K562 (cell line): ENCODE measurements around the gene NDUFA7. TPM values are rescaled to one million over a fixed set of nuclear protein-coding genes. Genes with fewer than 3 reads are reported as not detected.

Experiments
- ATAC-seq: fragments of 200-7000 bp; cut with Tn5 transposase; 3 replicates; pipeline ENCODE4 v1.9.1; 2020; ENCODE audit warnings: moderate library complexity
- BruUV-seq: library from RNA; stranded (reverse); fragments of 400-500 nt; replicated peaks from 2 replicates; lab custom pipeline; 2021; lab: Mats Ljungman, UMichigan
- CTCF ChIA-PET: fragments of 300-600 bp; formaldehyde crosslinking; extraction: SDS; loops from one replicate; lab custom pipeline; 2021; ENCODE audit warnings: low intra/inter-chr PET ratio; lab: Yijun Ruan, JAX
- POLR2A ChIA-PET: fragments of 300-600, 350-650 bp; sonication (Branson Sonifier 250); formaldehyde crosslinking; extraction: SDS; loops from one replicate; lab custom pipeline; 2021; ENCODE audit warnings: antibody characterized with exemption, inconsistent platforms; lab: Yijun Ruan, JAX
- DNase-seq, 4 experiments: peaks; one replicate each; pipeline versions ENCODE4 v3.0.0 to v3.0.0-alpha.2; 2011 to 2018; ENCODE audit warnings: low spot score in 3 of 4, mixed read lengths in 3 of 4; ENCODE audit errors: extremely low read depth in 1 of 4
- FAIRE-seq: peaks from 2 replicates; lab custom pipeline; 2011; peaks lifted over from hg19 to GRCh38; lab: Jason Lieb, UNC
- H2AFZ ChIP-seq: 2 replicates; pipeline ENCODE4 v1.6.0; 2011; ENCODE audit warnings: low read depth, low read length, control low read depth, inconsistent platforms
- H3K27ac ChIP-seq: fragments of 200-600 bp; 3 replicates; pipeline ENCODE4 v1.8.0; 2011; ENCODE audit warnings: low read depth, mild to moderate bottlenecking, control low read depth, inconsistent platforms, low read length, moderate library complexity, mixed read lengths; ENCODE audit errors: extremely low read depth
- H3K27me3 ChIP-seq, 2 experiments: fragments of 300-600 bp in 1 of 2; 2 replicates in 1 of 2; 3 replicates in 1 of 2; pipeline versions ENCODE4 v1.6.0 to v1.8.0; 2011; ENCODE audit warnings: inconsistent platforms in 2 of 2, low read length in 2 of 2, mild to moderate bottlenecking in 1 of 2, mixed read lengths in 1 of 2, moderate library complexity in 1 of 2; ENCODE audit not compliant: control insufficient read depth in 2 of 2, insufficient read depth in 2 of 2
- H3K36me3 ChIP-seq: fragments of 300-600 bp; 3 replicates; pipeline ENCODE4 v1.8.0; 2011; ENCODE audit warnings: mild to moderate bottlenecking, low read length, inconsistent platforms; ENCODE audit not compliant: control insufficient read depth, insufficient read depth
- H3K4me1 ChIP-seq, 2 experiments: fragments of 200-600 bp in 1 of 2; replicated peaks in 1 of 2; 2 replicates in 1 of 2; 3 replicates in 1 of 2; pipeline versions ENCODE4 v1.5.1 to v1.8.0; 2011; ENCODE audit warnings: inconsistent platforms in 2 of 2, low read length in 2 of 2, mild to moderate bottlenecking in 1 of 2, mixed read lengths in 1 of 2, moderate library complexity in 1 of 2; ENCODE audit not compliant: control insufficient read depth in 2 of 2, insufficient read depth in 2 of 2
- H3K4me2 ChIP-seq: 2 replicates; pipeline ENCODE4 v1.6.1; 2011; ENCODE audit warnings: low read length, control low read depth, inconsistent platforms, mixed read lengths; ENCODE audit not compliant: insufficient read depth
- H3K4me3 ChIP-seq: fragments of 200-600 bp; sonication (generic), shearing (Covaris generic); 2 replicates; pipeline ENCODE4 v1.5.1; 2016; ENCODE audit warnings: control low read depth, inconsistent platforms
- H3K79me2 ChIP-seq: fragments of 200-600 bp; 3 replicates; pipeline ENCODE4 v1.8.0; 2011; ENCODE audit warnings: low read length, inconsistent platforms; ENCODE audit not compliant: control insufficient read depth, insufficient read depth
- H3K9ac ChIP-seq, 2 experiments: 2 replicates each; pipeline versions ENCODE4 v1.6.0 to v1.6.1; 2011; ENCODE audit warnings: low read depth in 2 of 2, low read length in 2 of 2, control low read depth in 1 of 2, inconsistent platforms in 1 of 2, mild to moderate bottlenecking in 1 of 2, mixed read lengths in 1 of 2; ENCODE audit not compliant: insufficient read depth in 1 of 2
- H3K9me1 ChIP-seq: one replicate; pipeline ENCODE4 v1.6.0; 2011; ENCODE audit warnings: inconsistent platforms, mild to moderate bottlenecking, low read length, moderate library complexity; ENCODE audit not compliant: control insufficient read depth, insufficient read depth
- H3K9me3 ChIP-seq: replicated peaks from 2 replicates; pipeline ENCODE4 v1.5.1; 2011; ENCODE audit warnings: low read depth, low read length, inconsistent platforms; ENCODE audit not compliant: control insufficient read depth, insufficient read depth
- H4K20me1 ChIP-seq: replicated peaks from 2 replicates; pipeline ENCODE4 v1.6.1; 2011; ENCODE audit warnings: low read length, inconsistent platforms, mixed read lengths; ENCODE audit not compliant: control insufficient read depth, insufficient read depth
- ARNT ChIP-seq, 2 experiments: fragments of 450-650 bp; IDR thresholded peaks; 2 replicates each; pipeline ENCODE4 v1.6.1; 2016; ENCODE audit warnings: mild to moderate bottlenecking in 1 of 2
- HNRNPLL ChIP-seq: fragments of 200-400 bp; formaldehyde crosslinking; IDR thresholded peaks from 2 replicates; pipeline ENCODE4 v1.6.1; 2017; ENCODE audit warnings: low read length, low read depth, mild to moderate bottlenecking; ENCODE audit not compliant: poor library complexity, severe bottlenecking
- POLR2AphosphoS5 ChIP-seq: IDR thresholded peaks from 2 replicates; pipeline ENCODE4 v1.6.1; 2011; ENCODE audit warnings: mild to moderate bottlenecking, low read depth, low read length, moderate library complexity; ENCODE audit not compliant: control insufficient read depth, insufficient read depth
- ZNF263 ChIP-seq: sonication (generic); formaldehyde crosslinking; IDR thresholded peaks from 2 replicates; pipeline ENCODE4 v1.8.0; 2022; ENCODE audit warnings: mild to moderate bottlenecking, missing genetic modification reagents, borderline replicate concordance
- ZNF3 ChIP-seq: fragments of 250-450 bp; sonication (Bioruptor Pico); IDR thresholded peaks from 2 replicates; pipeline ENCODE4 v1.5.0; 2021; ENCODE audit warnings: mild to moderate bottlenecking, moderate library complexity
- ZNF408 ChIP-seq: fragments of 250-450 bp; sonication (Bioruptor Pico); IDR thresholded peaks from 2 replicates; pipeline ENCODE4 v1.4.0; 2020; ENCODE audit warnings: low read depth, mild to moderate bottlenecking, moderate library complexity
- WGBS: fragments of 100-300 bp; shearing (Covaris generic); methylation state at CpG from one replicate; pipeline ENCODE4 v1.1.6; 2016; ENCODE audit warnings: low coverage, mixed read lengths; ENCODE audit not compliant: insufficient coverage; ENCODE audit errors: missing lambda C conversion rate; 5-methylcytosine and 5-hydroxymethylcytosine counted together
- in situ Hi-C: fragments of 300-500 bp; cut with MboI; formaldehyde crosslinking; loops from 4 replicates; pipeline ENCODE4 v1.15.0; 2018; ENCODE audit warnings: inconsistent platforms, mixed read lengths
- intact Hi-C: fragments of 100-400 bp; cut with micrococcal nuclease; formaldehyde crosslinking; loops from 2 replicates; pipeline ENCODE4 v1.14.2; 2022
- polyA plus RNA-seq, 8 experiments: library from polyadenylated mRNA; depleted of rRNA in 4 of 8; stranded (reverse) in 5 of 8; unstranded in 3 of 8; fragments of >200 nt; fragmentation: Nextera tagmentation in 2 of 8; fragmentation: Illumina TruSeq in 1 of 8; extraction: Ambion mirVana in 2 of 8; extraction: Trizol in 1 of 8; gene quantifications; 2 replicates each; pipeline versions ENCODE4 v1.2.1 to v1.2.3, GENCODE V29; 2011 to 2014; ENCODE audit warnings: inconsistent platforms in 1 of 8, missing spikeins in 1 of 8
- total RNA-seq, 7 experiments: library from RNA; depleted of rRNA in 6 of 7; stranded (reverse); fragments of >200 nt in 6 of 7; fragmentation: Illumina TruSeq in 2 of 7; extraction: Trizol in 2 of 7; gene quantifications; 2 replicates each; pipeline versions ENCODE4 v1.2.1 to v1.2.3, GENCODE V29; 2011 to 2021; ENCODE audit warnings: low replicate concordance in 1 of 7
- TF ChIP-seq, protein P1 (sequence below): fragments of 250-450 bp; sonication (Bioruptor Pico); IDR thresholded peaks from 2 replicates; pipeline ENCODE4 v1.8.0; 2021; ENCODE audit warnings: mild to moderate bottlenecking, moderate library complexity

The NDUFA7 gene
- total and polyA plus RNA-seq, 9 of the 15 experiments (the other 6 are each of a cell fraction or from before 2014, with no cell fraction given) = 70.8 to 348 (median 142) TPM

GRCh38 chr19:8366121-8366581 is 45.0 kb upstream of the NDUFA7 start:
- Histone ChIP-seq H4K20me1 (no peaks in the 10 kb centered on the region), H3K79me2 (no peaks in the 10 kb centered on the region), H3K36me3 (no peaks in the 10 kb centered on the region), H3K27me3 (peaks cover 0 to 19% of the 10 kb centered on the region in 2 experiments; a peak in 2 of 5 replicates), H3K27ac (no peak overlapping the region), H3K9me1 (no peaks in the 10 kb centered on the region), H3K4me1 (peaks cover 20 to 48% of the 10 kb centered on the region in 2 experiments), H3K4me3 (no peak overlapping the region), H3K9ac (peak overlapping the region in 1 of 2 experiments; percentile 45; a peak in 1 of 4 replicates), H3K4me2 (no peak overlapping the region), H2AFZ (no peak overlapping the region), H3K9me3 (no peaks in the 10 kb centered on the region)
- peak in 2 of 4 experiments; percentile 13 to 15 for DNase-seq
- ATAC-seq = 0 out of 3 replicates have a peak, but pooled peaks have one; percentile 12
- in situ Hi-C loops (no loop called here), intact Hi-C loops (no loop called here)
- ChIA-PET POLR2A (interaction anchor here (1.6 kb wide), 1 partner anchor 13 kb away, joined by 4 read pairs; no protein-coding TSS in a partner anchor), CTCF (no interaction called here)
- BruUV-seq = no TSS peak
- WGBS = 26% methylated on average over 11 of the region's 11 CpGs
- FAIRE-seq = peak; percentile 46
- TF ChIP-seq HNRNPLL = no peak
- TF ChIP-seq ZNF263 (CRISPR knock-in tag) = peak; percentile 55; the same call in 1 of the 2 replicates
- no peak for TF ChIP-seq ZNF408 (CRISPR knock-in tag)
- TF ChIP-seq, protein P1, sequence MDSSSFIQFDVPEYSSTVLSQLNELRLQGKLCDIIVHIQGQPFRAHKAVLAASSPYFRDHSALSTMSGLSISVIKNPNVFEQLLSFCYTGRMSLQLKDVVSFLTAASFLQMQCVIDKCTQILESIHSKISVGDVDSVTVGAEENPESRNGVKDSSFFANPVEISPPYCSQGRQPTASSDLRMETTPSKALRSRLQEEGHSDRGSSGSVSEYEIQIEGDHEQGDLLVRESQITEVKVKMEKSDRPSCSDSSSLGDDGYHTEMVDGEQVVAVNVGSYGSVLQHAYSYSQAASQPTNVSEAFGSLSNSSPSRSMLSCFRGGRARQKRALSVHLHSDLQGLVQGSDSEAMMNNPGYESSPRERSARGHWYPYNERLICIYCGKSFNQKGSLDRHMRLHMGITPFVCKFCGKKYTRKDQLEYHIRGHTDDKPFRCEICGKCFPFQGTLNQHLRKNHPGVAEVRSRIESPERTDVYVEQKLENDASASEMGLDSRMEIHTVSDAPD (CRISPR knock-in tag) = no peak
- TF ChIP-seq ARNT (IDR thresholded peaks at IDR 0.05) = no peak
- TF ChIP-seq ZNF3 (CRISPR knock-in tag) = no peak
- TF ChIP-seq POLR2AphosphoS5 = no peak
